ENCODE results near the gene GATB.

GRCh38 chr4:151708100-151708499, 52.7 kb downstream of the GATB start:
- TF ChIP-seq, protein P1, sequence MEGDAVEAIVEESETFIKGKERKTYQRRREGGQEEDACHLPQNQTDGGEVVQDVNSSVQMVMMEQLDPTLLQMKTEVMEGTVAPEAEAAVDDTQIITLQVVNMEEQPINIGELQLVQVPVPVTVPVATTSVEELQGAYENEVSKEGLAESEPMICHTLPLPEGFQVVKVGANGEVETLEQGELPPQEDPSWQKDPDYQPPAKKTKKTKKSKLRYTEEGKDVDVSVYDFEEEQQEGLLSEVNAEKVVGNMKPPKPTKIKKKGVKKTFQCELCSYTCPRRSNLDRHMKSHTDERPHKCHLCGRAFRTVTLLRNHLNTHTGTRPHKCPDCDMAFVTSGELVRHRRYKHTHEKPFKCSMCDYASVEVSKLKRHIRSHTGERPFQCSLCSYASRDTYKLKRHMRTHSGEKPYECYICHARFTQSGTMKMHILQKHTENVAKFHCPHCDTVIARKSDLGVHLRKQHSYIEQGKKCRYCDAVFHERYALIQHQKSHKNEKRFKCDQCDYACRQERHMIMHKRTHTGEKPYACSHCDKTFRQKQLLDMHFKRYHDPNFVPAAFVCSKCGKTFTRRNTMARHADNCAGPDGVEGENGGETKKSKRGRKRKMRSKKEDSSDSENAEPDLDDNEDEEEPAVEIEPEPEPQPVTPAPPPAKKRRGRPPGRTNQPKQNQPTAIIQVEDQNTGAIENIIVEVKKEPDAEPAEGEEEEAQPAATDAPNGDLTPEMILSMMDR (IDR thresholded peaks at IDR 0.05; ENCODE audit: low read length) = no peak
- no peak for TF ChIP-seq EZH2 (IDR thresholded peaks at IDR 0.05; ENCODE audit: borderline replicate concordance, low read length)
